DOHH2 (cell line): ENCODE results near the gene SLC25A22.

Experiments used
- H3F3A ChIP-seq: fragments of 200-600 bp; sonication (generic), shearing (Covaris generic); 2 replicates; pipeline ENCODE4 v1.6.0; 2016; ENCODE audit warnings: antibody characterized with exemption, mild to moderate bottlenecking; ENCODE audit not compliant: control insufficient read depth, insufficient read depth
- H3K27ac ChIP-seq: fragments of 200-600 bp; sonication (generic); 2 replicates; pipeline ENCODE4 v1.5.1; 2014; ENCODE audit warnings: low read depth, mild to moderate bottlenecking, low read length, moderate library complexity
- H3K27me3 ChIP-seq: fragments of 200-600 bp; sonication (generic); 2 replicates; pipeline ENCODE4 v1.6.1; 2014; ENCODE audit warnings: mild to moderate bottlenecking, low read length, mixed read lengths; ENCODE audit not compliant: control insufficient read depth
- H3K36me3 ChIP-seq: fragments of 200-600 bp; sonication (generic); 2 replicates; pipeline ENCODE4 v1.6.1; 2014; ENCODE audit warnings: mild to moderate bottlenecking, low read length, moderate library complexity, mixed read lengths; ENCODE audit not compliant: control insufficient read depth
- H3K4me1 ChIP-seq: fragments of 200-600 bp; sonication (generic); 2 replicates; pipeline ENCODE4 v1.6.1; 2014; ENCODE audit warnings: mild to moderate bottlenecking, low read length, mixed read lengths; ENCODE audit not compliant: control insufficient read depth
- H3K4me2 ChIP-seq: fragments of 200-600 bp; sonication (generic); 2 replicates; pipeline ENCODE4 v1.6.0; 2014; ENCODE audit warnings: mild to moderate bottlenecking, low read length, moderate library complexity
- H3K4me3 ChIP-seq: fragments of 200-600 bp; sonication (generic); 2 replicates; pipeline ENCODE4 v1.5.1; 2014; ENCODE audit warnings: mild to moderate bottlenecking, low read length, mixed read lengths
- H3K79me2 ChIP-seq: fragments of 200-600 bp; sonication (generic); 2 replicates; pipeline ENCODE4 v1.6.1; 2014; ENCODE audit warnings: mild to moderate bottlenecking, low read length, mixed read lengths; ENCODE audit not compliant: control insufficient read depth
- H3K9me2 ChIP-seq: fragments of 200-600 bp; sonication (generic); replicated peaks from 2 replicates; pipeline ENCODE4 v1.6.1; 2014; ENCODE audit warnings: mild to moderate bottlenecking, low read length, mixed read lengths; ENCODE audit not compliant: control insufficient read depth
- H3K9me3 ChIP-seq: fragments of 200-600 bp; sonication (generic); 2 replicates; pipeline ENCODE4 v1.6.1; 2014; ENCODE audit warnings: antibody characterized with exemption, low read length, mixed read lengths; ENCODE audit not compliant: control insufficient read depth, insufficient read depth
- H4K20me1 ChIP-seq: fragments of 200-600 bp; sonication (generic); 2 replicates; pipeline ENCODE4 v1.6.0; 2014; ENCODE audit warnings: low read depth, mild to moderate bottlenecking, antibody characterized with exemption, low read length, moderate library complexity; ENCODE audit not compliant: control insufficient read depth, insufficient read depth
- CTCF ChIP-seq: fragments of 200-600 bp; sonication (generic); IDR thresholded peaks from one replicate; pipeline ENCODE4 v1.5.1; 2014; ENCODE audit warnings: antibody characterized with exemption, mild to moderate bottlenecking, low read depth, low read length; ENCODE audit not compliant: poor library complexity, severe bottlenecking
- EZH2phosphoT487 ChIP-seq: fragments of 200-600 bp; sonication (generic); IDR thresholded peaks from 2 replicates; pipeline ENCODE4 v1.6.1; 2017; ENCODE audit warnings: borderline replicate concordance, mild to moderate bottlenecking, antibody characterized with exemption, low read length, moderate library complexity, mixed read lengths

The SLC25A22 gene

GRCh38 chr11:813072-813455 lies 15.0 kb upstream of the SLC25A22 start:
- H3K4me1 ChIP-seq: peaks cover 35% of the 10 kb centered on the region
- H3K79me2 ChIP-seq: peaks cover 39% of the 10 kb centered on the region
- H3K27ac ChIP-seq: no peak overlapping the region
- H3K9me2 ChIP-seq: no peaks in the 10 kb centered on the region
- H3K4me3 ChIP-seq: no peak overlapping the region
- peaks cover 61% of the 10 kb centered on the region for H3K36me3 ChIP-seq
- H3F3A ChIP-seq: peaks cover 58% of the 10 kb centered on the region
- H3K4me2 ChIP-seq: no peak overlapping the region
- H4K20me1 ChIP-seq: peaks cover 20% of the 10 kb centered on the region; the same call in 1 of the 2 replicates
- H3K27me3 ChIP-seq: no peaks in the 10 kb centered on the region
- H3K9me3 ChIP-seq: no peaks in the 10 kb centered on the region
- TF ChIP-seq CTCF (no peak), EZH2phosphoT487 (no peak)

GRCh38 chr11:812390-812789 lies 14.3 kb upstream of the SLC25A22 start:
- Histone ChIP-seq H3K9me3 (no peaks in the 10 kb centered on the region), H3K4me2 (peak overlapping the region; percentile 67; the same call in 1 of the 2 replicates), H3K4me1 (peaks cover 40% of the 10 kb centered on the region), H3F3A (peaks cover 59% of the 10 kb centered on the region), H3K36me3 (peaks cover 64% of the 10 kb centered on the region), H3K9me2 (no peaks in the 10 kb centered on the region), H4K20me1 (peaks cover 20% of the 10 kb centered on the region; the same call in 1 of the 2 replicates), H3K27me3 (no peaks in the 10 kb centered on the region), H3K4me3 (no peak overlapping the region), H3K79me2 (peaks cover 45% of the 10 kb centered on the region), H3K27ac (no peak overlapping the region)
- TF ChIP-seq EZH2phosphoT487: no peak
- TF ChIP-seq CTCF: no peak

- Histone ChIP-seq H3K9me3 (no peaks in the 10 kb centered on the region), H3K4me1 (peaks cover 40% of the 10 kb centered on the region), H3K9me2 (no peaks in the 10 kb centered on the region), H3F3A (peaks cover 57% of the 10 kb centered on the region), H3K27me3 (no peaks in the 10 kb centered on the region), H3K79me2 (peaks cover 48% of the 10 kb centered on the region), H3K27ac (peak overlapping the region; percentile 75), H3K4me2 (peak overlapping the region; percentile 67), H4K20me1 (peaks cover 20% of the 10 kb centered on the region; the same call in 1 of the 2 replicates), H3K4me3 (peak overlapping the region; percentile 91), H3K36me3 (peaks cover 64% of the 10 kb centered on the region)
- peak; percentile 20 for TF ChIP-seq CTCF
- TF ChIP-seq EZH2phosphoT487: no peak
Observed at GRCh38 chr11:811446-812245, 13.6 kb upstream of the SLC25A22 start.
